Kidney tubule cell (primary cell): ENCODE data around the gene RASA3.
A peak's percentile ranks its signal among the peaks of the same experiment; 100 is the strongest.
"Not testable (repeated sequence)": the region's sequence is repeated elsewhere in the genome, so short reads cannot be mapped to it uniquely, and the experiment has no call there.

ENCODE experiments used
- DNase-seq: peaks from one replicate; pipeline ENCODE4 v3.0.0-alpha.2; 2018; ENCODE audit warnings: low spot score

RASA3 gene

DNA sequence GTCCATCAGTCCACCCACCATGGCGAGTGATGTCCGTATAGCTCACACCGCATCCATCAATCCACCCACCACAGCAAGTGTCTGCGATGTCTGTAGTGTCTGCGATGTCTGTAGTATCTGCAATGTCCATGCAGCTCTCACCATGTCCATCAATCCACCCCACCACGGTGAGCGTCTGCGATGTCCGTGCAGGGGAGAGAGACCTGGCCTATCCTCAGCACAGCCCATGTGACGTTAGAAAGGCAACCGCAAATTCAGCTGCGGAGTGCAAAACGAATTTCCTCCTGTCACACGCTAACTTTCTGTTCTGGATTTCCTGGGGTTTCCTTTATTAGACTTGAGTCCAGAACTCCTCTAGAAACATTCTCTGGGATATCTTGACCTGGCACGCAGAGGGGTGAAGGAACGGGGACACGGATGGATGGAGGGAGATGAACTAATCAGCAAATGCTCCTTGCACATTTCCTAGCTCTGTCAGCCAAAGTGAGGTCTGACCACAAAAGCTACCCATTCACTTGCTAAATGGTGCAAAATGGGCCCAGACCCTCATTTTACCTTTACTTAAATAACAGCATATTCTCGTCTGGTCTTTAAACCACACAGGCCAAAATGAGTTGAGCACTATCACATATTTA, 18.3 kb downstream of the RASA3 start:
- peak; percentile 26 for DNase-seq

DNA sequence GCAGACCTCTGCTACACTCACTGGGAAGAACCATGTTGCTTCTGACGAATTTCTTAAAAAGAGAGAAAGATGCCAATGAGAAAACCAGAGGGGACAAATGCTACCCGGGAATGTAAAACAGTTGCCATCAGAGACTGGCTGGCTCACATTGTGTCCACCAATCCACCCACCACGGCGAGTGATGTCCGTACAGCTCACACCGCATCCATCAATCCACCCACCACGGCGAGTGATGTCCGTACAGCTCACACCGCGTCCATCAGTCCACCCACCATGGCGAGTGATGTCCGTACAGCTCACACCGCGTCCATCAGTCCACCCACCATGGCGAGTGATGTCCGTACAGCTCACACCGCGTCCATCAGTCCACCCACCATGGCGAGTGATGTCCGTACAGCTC, 19.0 kb downstream of the RASA3 start:
- not testable (repeated sequence) for DNase-seq

DNA sequence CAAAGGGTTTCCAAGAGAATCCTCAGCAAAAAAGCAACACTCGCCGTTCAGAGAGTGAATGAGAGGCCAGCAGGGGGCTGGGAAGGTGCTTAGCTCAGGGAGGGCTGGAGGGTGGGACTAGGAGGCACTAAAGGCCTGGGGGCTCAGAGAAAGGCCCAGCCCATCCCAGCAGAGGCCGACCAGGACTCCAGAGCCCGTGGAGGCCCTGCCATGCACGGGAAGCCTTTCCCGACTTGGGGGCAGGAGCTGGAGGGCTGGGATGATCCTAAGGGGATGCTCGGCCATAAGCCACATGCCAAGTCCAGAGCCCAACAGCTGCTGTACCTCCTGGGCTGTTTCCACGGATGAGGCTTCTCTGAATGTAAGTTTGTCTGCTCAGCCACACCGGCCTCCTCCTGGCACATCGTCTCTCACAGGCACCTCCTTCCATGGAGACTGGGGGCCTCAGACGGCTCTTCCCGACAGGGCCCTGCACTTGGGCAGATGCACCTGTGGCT, 19.5 kb downstream of the RASA3 start:
- DNase-seq: no peak

DNA sequence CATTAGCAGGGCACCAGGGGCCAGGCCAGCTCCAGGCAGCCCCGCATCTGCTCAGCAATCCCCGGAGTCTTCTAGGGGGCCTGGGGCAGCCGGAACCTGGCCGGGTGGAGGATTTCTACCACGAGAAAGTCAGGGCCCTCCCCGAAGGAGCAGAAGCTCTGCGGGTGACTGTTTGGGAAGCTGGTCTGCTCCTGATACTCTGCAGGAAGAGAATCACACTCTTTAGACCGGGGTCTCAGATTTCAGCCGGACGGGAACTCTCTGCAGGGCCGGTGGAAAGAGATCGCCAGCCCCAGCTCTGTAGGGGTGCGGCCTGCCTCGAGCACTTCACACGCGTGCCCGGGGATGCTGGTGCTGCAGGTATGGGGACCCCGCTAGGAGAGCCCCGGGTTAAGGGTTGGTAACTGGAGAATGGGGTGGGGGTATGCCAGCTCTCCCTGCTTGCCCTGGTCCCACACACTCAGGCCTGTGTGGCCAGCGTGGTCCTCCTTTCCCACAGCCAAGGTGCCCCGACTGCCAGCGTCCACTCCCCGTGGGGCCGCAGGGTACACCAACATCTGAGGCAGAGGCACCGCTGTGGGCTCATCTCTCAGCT, 20.1 kb downstream of the RASA3 start:
- no peak for DNase-seq

DNA sequence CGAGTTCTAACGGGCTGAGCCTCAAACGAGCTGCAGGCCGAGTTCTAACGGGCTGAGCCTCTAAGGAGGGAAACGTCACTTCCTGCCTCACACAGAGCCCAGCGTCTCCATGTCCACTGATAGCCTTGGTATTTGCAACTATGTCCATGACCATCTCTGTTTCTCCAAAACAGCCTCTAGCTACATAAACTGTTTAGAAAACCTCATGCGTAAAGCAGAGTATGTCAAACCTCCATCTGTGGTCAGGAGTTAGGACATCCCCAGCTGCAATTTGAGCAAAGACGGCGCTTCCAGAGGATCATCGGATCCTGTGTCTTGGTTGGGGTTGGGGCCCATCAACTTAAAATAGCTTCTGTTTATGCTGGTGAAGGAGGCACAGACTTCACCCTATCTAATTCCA, 20.8 kb downstream of the RASA3 start:
- no peak for DNase-seq

DNA sequence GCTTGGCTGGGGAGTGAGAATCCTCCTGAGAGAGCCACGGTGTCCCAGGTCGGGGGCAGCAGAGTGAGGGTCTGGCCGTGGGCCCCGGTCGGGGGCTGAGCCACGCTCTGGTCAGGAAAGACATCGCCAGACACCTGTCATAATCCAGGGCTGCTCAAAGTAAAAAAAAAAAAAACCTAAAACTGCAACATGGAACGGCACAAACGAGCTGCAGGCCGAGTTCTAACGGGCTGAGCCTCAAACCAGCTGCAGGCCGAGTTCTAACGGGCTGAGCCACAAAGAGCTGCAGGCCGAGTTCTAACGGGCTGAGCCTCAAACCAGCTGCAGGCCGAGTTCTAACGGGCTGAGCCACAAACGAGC, 21.6 kb downstream of the RASA3 start:
- DNase-seq: not testable (repeated sequence)

DNA sequence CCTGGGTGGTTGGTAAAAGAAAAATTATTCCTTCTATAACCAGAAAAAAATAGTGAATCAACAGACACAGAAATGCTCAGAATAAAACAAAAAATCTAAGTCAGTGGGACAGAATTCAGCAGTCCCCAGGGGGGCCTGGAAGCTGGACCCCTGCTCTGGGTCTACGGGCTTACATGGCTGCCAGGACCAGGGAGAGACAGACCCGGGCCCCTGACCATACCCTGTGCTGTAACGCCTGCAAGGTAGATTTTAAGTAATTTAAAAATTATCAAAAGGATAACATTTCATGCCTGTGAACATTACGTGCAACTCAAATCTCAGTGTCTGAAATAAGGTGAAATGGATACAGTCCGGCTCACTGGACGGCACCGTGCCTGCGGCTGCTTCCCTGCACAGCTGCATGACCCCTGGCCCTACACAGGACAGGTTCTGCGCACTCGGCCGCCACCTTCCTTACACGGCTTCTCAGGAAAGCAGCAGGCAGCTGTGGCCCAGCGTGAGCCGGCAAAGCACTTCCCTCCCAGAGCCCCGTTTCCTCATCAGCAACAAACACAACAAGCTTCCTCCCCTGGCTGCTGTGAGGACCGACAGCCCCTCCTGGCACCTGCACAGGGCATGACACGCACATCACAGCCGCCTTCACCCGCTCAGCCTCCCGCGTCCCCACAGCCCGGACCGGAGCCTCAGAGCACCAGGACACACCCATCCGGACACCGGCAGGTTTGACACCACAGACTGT, 22.2 kb downstream of the RASA3 start:
- no peak for DNase-seq

DNA sequence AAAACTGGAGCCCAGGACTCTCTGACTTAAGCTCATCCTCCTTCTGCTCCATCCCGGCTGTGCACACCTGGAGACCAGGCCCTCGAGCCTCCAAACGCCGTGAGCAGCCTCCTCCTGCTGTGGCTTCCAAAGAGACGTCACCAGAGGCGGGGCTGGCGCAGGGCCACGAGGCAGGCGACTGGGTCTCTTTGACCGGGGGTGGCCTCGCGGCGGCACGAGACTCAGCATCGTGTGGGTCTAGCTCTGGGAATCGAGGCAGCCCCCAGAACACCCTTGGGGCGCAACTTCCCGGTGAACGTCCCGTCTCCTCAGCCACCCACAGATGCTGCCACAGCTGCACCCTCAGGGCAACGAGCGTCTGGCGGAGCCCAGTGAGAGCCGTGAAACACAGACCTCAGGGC, 22.8 kb downstream of the RASA3 start:
- no peak for DNase-seq

DNA sequence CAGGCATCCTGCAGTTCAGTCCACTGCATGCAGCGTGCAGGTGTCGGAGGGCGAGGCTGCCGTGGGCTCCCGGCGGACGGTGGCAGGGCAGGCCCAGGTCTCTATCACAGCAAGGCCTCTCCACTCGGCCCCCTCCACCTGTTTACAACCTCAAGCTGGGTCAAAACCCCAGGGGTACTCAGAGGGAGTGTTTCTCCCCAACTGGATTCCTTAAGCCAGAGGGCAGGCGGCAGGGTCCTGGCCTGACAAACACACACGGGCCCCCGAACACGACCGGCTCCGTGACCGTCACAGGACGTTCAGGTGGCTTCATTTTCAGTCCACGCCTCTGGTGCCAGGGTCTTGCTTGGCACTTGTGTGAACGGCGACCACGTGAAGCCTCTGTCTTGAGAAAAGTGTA, 23.5 kb downstream of the RASA3 start:
- DNase-seq: no peak

DNA sequence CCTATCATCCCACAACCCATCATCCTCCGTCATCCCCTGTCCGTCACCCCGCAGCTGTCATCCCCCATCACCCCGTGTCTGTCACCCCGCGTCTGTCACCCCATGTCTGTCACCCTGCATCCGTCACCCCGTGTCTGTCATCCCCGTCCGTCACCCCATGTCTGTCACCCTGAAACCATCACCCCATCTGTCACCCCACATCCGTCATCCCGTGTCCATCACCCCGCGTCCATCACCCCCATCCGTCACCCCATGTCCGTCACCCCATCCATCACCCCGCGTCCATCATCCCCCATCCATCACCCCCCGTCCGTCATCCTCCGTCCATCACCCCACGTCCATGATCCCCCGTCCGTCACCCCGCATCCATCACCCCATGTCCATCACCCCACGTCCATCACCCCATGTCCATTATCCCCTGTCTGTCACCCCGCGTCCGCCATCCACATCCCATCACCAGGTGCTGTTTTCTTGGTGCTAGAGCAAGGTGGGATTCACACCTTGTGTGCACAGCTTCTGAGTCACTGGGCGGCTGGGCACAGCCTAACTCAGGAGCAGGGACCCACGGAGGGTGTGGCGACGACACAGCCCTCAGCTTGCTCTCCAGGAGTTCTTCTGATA, 24.2 kb downstream of the RASA3 start:
- no peak for DNase-seq

DNA sequence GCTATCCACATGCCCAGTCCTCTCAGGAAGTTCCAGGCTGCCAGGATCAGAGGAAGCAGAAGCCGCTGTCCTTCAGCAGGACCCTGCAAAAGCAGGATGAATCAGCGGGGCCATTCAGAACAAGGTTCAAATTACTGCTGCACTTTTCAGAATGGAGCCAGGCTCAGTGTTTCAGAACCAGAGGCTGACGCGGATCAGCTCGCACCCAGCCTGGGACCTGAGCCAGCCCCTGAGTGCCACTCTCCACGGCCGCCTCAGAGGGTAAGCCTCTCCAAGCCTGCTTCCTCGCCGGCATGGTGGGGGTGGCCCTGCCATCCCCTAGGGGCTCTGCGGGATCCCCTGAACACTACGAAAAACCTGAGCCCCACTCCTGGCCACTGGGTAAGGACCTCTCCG, 24.7 kb downstream of the RASA3 start:
- no peak for DNase-seq

DNA sequence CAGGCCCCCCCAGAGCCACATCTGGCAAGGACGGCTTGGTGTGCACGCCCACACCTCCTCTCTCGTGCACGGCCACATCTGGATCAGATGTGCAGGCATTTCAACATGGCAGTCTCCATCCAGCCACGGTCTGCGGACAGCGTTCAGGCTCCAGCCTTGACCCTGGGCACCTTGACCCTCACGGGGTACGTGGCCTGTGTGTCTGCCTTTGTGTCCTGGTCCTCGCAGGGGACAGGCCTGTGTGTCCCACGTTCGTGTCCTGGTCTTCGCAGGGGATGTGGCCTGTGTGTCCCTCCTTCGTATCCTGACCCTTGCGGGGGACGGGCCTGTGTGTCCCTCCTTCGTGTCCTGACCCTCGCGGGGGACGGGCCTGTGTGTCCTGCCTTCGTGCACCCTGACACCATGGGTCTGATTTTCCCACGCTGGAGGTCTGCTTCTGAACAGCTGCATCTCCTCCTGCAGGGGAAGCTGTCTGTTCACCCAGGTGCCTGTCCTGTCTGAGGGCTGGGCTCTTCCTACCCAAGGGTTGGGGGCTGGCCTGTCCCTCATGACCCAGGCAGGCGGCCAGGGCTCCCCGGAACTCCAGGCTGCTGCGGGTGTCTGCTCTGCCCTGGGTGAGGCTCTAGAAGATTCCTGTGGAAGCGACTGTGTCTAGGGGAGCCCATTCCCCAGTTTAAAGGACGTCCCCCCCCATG, 25.3 kb downstream of the RASA3 start:
- DNase-seq: no peak

DNA sequence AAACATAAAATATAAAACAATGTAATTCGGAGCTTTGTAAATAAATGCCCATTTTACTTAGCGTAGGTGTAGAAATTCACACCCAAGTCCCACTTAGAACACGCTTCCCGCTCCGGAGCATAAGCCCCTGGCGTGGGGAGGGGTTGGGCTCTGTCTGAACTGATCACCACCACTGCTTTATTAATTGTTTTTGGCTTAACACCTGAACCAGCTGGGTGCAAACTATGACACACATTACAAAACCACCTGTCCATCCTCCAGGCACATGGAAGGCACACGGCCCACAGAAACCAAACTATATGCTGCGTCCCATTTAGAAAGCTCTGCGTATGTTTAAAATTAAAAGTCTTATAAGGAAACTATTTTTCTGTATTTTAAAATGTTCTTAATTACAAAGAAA, 25.9 kb downstream of the RASA3 start:
- no peak for DNase-seq

DNA sequence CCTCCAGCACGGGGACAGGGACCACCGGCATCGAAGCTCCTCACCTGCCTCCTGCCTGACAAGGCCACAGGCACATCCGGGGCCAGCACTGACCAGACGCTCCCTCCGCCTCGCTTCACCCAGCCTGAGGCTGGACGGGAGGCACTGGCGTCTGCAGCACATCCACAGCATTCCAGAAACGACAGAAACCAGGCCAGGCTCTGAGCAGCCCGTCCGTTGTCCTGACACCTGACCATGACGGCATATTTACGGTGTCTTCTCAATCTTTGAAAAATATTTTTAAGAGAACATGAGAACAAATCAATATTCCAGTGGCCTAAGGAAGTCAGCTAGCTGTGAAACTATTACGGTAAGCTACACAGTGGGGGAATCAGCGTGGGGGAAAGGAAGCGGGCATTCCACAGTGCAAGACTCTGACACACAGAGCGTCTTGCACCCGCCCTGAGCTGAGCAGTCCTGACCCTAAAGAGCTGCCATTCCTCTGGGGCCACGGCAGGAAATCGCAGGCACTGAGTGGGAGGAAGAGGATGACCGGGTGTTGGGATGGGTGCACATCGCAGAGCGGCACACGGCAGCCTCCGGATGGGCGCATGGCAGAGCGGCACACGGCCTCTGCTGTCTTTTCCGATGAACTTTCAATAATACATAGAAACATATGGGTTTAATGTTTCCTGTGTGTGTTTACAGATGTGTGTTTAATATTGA, 26.8 kb downstream of the RASA3 start:
- DNase-seq: no peak

DNA sequence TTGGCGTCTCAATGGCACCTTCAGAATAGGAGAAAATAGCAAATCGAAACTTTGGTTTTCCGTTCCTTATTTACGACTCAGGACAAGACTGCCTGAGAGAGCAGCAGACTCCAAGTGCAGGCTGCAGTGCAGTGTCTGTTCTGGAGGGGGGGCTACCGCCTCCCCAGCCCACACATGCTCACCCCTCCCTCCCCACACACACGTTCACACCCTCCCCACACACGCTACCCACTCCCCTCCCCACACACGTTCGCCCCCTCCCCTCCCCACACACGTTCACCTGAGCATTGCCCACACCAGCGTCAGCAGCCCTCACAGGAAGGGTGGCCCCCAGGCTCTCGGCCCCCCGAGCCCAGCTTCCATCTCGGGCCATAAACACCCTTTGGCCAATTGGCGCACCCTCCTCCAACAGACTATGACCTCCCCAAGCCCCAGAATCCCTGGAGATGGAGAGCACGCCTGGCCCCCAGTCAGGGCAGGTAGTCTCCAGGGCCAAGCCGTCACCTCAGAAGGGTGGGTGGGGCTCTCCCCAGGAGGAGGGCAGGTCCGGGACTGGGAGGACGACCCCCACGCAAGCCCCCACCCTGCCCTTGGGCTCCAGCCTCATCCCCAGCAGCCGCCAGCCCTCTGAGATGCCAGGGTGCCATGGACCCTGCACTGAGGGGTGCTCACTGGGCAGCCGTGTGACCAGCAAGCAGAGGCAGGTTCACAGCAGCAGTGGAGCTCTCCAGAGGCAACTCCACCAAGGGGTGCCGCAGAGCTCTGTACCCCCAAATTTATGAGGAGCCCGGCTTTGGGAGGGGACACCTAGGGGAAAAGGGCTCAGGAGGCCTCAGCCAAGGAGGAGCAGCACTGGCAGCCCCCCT, 27.5 kb downstream of the RASA3 start:
- no peak for DNase-seq

DNA sequence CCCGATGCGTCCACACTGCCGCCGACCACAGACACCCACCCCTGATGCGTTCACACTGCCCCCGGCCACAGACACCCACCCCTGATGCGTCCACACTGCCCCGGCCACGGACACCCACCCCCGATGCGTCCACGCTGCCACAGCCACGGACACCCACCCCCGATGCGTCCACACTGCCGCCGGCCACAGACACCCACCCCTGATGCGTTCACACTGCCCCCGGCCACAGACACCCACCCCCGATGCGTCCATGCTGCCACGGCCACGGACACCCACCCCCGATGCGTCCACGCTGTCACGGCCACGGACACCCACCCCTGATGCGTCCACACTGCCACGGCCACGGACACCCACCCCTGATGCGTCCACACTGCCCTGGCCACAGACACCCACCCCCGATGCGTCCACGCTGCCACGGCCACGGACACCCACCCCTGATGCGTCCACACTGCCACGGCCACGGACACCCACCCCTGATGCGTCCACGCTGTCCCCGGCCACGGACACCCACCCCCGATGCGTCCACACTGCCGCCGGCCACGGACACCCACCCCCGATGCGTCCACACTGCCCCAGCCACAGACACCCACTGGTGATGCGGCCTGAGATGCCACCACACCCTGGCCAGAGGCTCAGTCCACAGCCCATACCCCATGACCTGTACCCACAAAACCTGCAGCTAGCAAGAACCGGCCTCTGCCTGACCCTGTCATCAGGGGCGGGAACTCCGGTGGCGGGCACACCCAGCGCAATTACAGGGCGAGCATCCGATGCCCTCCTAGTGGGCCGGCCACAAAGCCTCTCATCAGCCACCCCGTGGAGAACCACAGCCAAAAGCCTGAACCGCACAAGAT, 28.4 kb downstream of the RASA3 start:
- no peak for DNase-seq

DNA sequence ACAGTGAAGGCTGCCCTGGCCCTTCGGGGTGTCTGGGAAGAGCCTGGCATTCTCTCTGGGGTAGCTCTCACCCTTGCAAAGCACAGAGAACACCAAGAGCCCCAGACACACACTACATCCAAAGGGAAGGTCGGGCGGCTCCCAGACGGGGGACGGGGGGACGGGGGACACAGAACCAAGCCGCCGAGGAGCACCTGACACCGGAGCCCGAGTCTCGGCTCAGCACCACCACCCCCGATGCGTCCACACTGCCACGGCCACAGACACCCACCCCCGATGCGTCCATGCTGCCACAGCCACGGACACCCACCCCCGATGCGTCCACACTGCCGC, 29.2 kb downstream of the RASA3 start:
- not testable (repeated sequence) for DNase-seq

DNA sequence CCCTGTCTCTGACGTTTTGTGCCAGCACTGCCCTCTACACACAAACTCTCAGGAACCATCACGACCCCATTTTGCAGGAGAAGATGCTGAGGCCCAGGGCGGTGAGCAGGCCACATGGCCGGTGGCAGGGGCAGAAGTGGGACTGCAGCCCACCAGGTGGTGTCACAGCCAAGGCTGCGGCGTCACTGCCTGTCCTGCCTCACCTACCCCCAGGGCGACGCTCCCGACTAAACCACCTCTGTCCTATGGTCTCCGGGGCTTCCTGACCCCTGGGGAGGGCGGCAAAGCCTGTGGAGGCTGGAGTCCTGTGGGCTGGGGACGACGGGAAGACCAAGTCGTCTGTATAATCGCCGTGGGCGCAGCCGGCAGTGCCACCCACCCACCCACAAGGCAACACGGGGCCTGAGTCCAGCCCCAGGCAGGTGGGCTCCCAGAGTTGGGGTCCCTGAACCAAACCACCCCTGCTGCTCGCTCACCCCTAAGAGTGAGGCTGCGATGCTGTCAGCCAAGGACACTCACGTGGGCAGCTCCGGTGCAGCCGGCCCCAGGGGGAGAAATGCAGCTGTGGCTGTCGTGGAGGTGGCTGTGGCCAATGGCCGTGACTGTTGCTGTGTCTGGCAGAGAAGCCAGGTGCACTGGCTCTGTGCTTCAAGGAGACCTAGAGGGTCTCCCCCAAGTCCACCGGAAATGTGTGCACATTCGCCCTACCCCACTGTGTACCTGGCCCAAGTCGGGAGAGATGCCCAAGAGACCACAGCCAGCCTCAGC, 29.7 kb downstream of the RASA3 start:
- DNase-seq: no peak

DNA sequence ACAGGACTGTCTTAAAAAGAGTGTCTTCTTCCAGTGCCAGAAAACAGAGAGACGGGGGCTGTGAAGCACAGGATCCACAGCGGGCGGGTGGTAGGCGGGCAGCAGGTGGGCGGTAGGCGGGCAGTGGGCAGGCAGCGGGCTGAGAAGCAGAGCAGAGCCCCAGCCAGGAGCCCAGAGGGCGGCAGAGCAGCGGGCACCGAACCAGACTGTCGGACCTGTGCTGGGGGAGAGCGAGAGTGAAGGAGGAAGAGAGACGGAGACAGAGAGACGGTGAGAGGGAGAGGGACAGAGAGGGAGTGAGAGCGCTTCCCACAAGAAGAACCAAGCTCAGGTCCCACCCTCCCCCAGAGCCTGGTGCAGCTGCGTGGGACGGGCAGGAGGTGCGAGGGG, 30.3 kb downstream of the RASA3 start:
- DNase-seq: no peak
